GM19468 (cell line): ENCODE results near the gene MAPT.
A peak's percentile ranks its signal among the peaks of the same experiment; 100 is the strongest.

ENCODE experiments used
- ATAC-seq: cut with Tn5 transposase; IDR thresholded peaks from one replicate; pipeline ENCODE4 v1.9.1; 2021; ENCODE audit warnings: mild to moderate bottlenecking, moderate library complexity, moderate number of reproducible peaks; ENCODE audit not compliant: unreplicated experiment; ENCODE audit errors: extremely low read depth

The MAPT gene

GRCh38 chr17:45894022-45894784 is at the start of gene MAPT:
Gene MAPT (plus strand): TSS chr17:45894554. CDS start chr17:45962338, 67,784 bp downstream.
- peak; percentile 38 for ATAC-seq

- no peak for ATAC-seq
These were observed 49.5 kb upstream of the MAPT start, which contains the start of gene SPPL2C for GRCh38 chr17:45844695-45845375. Gene SPPL2C (plus strand): TSS chr17:45844881. CDS start chr17:45844907, 26 bp downstream.

- no peak for ATAC-seq
These were observed 48.8 kb upstream of the MAPT start for GRCh38 chr17:45845376-45846185.

GRCh38 chr17:45846223-45846622 is 48.1 kb upstream of the MAPT start:
- ATAC-seq: no peak

- ATAC-seq: no peak
These were observed 47.7 kb upstream of the MAPT start for GRCh38 chr17:45846646-45847045.

GRCh38 chr17:45847101-45847500 is 47.3 kb upstream of the MAPT start:
- no peak for ATAC-seq

GRCh38 chr17:45847747-45848146 is 46.6 kb upstream of the MAPT start:
- ATAC-seq: no peak

- ATAC-seq: no peak
These were observed 45.9 kb upstream of the MAPT start for GRCh38 chr17:45848405-45848804.

GRCh38 chr17:45848868-45849535 is 45.4 kb upstream of the MAPT start:
- ATAC-seq: no peak

- ATAC-seq: no peak
These were observed 44.8 kb upstream of the MAPT start for GRCh38 chr17:45849536-45849990.

GRCh38 chr17:45850011-45850410 is 44.3 kb upstream of the MAPT start:
- ATAC-seq: no peak

GRCh38 chr17:45850468-45850867 is 43.9 kb upstream of the MAPT start:
- no peak for ATAC-seq

GRCh38 chr17:45851022-45851421 is 43.3 kb upstream of the MAPT start:
- ATAC-seq: no peak

- no peak for ATAC-seq
These were observed 42.9 kb upstream of the MAPT start for GRCh38 chr17:45851464-45851863.

- ATAC-seq: no peak
These were observed 42.5 kb upstream of the MAPT start for GRCh38 chr17:45851873-45852272.

GRCh38 chr17:45852535-45853297 is 41.6 kb upstream of the MAPT start:
- no peak for ATAC-seq

GRCh38 chr17:45854209-45854608 is 40.1 kb upstream of the MAPT start:
- no peak for ATAC-seq

- no peak for ATAC-seq
These were observed 38.5 kb upstream of the MAPT start for GRCh38 chr17:45855691-45856336.
